Keratinocyte (primary cell): Measurements from ENCODE around the gene NUDT3.

Source experiments
- EZH2 ChIP-seq: IDR thresholded peaks from one replicate; pipeline ENCODE4 v1.6.1; 2012; ENCODE audit warnings: inconsistent platforms, mild to moderate bottlenecking, low read length, moderate library complexity
- TF ChIP-seq, protein P1 (sequence below), 3 experiments: IDR thresholded peaks in 1 of 3; conservative IDR thresholded peaks in 1 of 3; optimal IDR thresholded peaks in 1 of 3; 2 replicates in 2 of 3; 3 replicates in 1 of 3; pipeline versions ENCODE3 to v1.5.1; 2011; ENCODE audit warnings: low read length in 3 of 3, mild to moderate bottlenecking in 3 of 3, moderate library complexity in 2 of 3, control low read depth in 1 of 3, inconsistent platforms in 1 of 3; ENCODE audit not compliant: insufficient read depth in 2 of 3; ENCODE audit errors: extremely low read depth in 1 of 3

DNA sequence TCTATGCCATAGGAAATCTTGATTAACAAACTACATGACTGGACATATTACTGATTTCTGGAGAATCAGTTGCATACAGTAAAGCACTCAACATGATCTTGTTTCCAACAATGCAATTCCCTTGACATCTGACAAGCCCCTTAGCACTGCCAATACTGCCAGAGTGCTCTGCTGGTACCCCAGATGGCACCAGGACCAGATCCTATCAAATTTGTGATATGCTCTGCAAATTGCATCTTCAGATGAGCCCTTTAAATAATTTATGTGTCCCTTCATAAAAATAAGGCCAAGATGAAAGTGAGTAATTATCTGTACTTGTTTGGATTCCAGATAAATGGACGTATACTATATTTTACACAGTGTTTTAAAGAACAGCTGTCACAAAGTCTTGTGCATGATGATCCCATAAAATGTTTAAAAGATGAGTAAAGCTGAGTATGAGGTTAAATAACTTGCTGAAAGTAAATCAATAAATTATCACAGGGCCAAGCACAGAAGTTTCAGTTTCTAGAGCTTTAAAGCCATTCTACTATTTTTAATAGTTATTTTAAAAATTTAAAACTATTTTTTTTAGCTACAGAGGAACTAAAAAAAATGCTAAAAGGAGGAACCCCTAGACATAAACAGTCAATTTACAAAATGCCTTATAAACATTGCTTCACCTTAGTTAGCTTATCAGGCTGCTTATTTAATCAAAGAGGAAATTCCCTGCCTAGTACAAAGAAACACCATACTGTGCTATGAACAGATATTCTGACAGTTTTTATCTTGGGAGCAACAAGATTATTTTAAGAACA is 42.1 kb downstream of the NUDT3 start:
- TF ChIP-seq, protein P1, sequence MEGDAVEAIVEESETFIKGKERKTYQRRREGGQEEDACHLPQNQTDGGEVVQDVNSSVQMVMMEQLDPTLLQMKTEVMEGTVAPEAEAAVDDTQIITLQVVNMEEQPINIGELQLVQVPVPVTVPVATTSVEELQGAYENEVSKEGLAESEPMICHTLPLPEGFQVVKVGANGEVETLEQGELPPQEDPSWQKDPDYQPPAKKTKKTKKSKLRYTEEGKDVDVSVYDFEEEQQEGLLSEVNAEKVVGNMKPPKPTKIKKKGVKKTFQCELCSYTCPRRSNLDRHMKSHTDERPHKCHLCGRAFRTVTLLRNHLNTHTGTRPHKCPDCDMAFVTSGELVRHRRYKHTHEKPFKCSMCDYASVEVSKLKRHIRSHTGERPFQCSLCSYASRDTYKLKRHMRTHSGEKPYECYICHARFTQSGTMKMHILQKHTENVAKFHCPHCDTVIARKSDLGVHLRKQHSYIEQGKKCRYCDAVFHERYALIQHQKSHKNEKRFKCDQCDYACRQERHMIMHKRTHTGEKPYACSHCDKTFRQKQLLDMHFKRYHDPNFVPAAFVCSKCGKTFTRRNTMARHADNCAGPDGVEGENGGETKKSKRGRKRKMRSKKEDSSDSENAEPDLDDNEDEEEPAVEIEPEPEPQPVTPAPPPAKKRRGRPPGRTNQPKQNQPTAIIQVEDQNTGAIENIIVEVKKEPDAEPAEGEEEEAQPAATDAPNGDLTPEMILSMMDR (optimal IDR thresholded peaks at IDR 0.05 in 1 of 3, IDR thresholded peaks at IDR 0.05 in 1 of 3, conservative IDR thresholded peaks at IDR 0.05 in 1 of 3; ENCODE audit: extremely low read depth in 1 of 3, insufficient read depth in 2 of 3, low read length in 3 of 3) = no peak
- no peak for TF ChIP-seq EZH2
